ENCODE data around the gene SLC34A3. TPM values are rescaled to one million over a fixed set of nuclear protein-coding genes. Genes with fewer than 3 reads are reported as not detected.
A peak's percentile ranks its signal among the peaks of the same experiment; 100 is the strongest.
"Not testable (repeated sequence)": the region's sequence is repeated elsewhere in the genome, so short reads cannot be mapped to it uniquely, and the experiment has no call there.

The SLC34A3 gene
- total RNA-seq, 4 donors from 2014 or later = 0.33 TPM; not detected in 3

DNA sequence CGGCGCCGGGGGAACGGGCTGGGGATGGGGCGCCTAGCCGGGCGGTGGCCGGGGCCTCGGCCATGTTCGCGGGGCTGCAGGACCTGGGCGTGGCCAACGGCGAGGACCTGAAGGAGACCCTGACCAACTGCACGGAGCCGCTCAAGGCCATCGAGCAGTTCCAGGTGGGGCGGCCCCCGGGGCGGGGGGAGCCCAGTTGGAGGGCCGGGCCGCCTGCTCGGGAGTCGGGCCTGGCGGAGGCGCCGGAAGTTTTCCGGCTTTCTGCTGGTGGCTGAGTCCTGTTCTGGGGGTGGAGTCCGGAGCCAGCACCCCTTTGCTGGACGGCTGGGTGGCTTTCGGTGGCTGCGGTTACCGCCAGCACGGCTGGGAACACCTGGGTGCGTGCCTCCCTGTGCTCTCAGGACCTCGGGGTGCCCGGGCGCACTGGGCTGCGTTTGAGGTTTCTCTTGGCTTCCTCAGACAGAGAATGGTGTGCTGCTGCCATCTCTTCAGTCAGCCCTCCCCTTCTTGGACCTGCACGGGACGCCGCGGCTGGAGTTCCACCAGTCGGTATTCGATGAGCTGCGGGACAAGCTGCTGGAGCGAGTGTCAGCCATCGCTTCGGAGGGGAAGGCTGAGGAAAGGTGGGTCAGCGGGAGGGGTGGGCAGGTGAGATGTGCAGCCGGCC, 24.9 kb downstream of the SLC34A3 start:
- Histone ChIP-seq H3K9me3 (no peaks in the 10 kb centered on the region), H3K36me3 (peaks cover 0 to 8% of the 10 kb centered on the region in 2 donors), H3K4me3 (replicated peaks in 1 of 3) (peak overlapping the region; percentile 68 to 78 (median 68)), H3K27ac (no peak overlapping the region), H3K4me1 (peaks cover 16 to 22% of the 10 kb centered on the region in 2 donors), H3K27me3 (no peaks in the 10 kb centered on the region)
- intact Hi-C loops (cut with DNase I) = no loop called here
- no peak for TF ChIP-seq POLR2A (IDR thresholded peaks at IDR 0.05)
- TF ChIP-seq, protein P1, sequence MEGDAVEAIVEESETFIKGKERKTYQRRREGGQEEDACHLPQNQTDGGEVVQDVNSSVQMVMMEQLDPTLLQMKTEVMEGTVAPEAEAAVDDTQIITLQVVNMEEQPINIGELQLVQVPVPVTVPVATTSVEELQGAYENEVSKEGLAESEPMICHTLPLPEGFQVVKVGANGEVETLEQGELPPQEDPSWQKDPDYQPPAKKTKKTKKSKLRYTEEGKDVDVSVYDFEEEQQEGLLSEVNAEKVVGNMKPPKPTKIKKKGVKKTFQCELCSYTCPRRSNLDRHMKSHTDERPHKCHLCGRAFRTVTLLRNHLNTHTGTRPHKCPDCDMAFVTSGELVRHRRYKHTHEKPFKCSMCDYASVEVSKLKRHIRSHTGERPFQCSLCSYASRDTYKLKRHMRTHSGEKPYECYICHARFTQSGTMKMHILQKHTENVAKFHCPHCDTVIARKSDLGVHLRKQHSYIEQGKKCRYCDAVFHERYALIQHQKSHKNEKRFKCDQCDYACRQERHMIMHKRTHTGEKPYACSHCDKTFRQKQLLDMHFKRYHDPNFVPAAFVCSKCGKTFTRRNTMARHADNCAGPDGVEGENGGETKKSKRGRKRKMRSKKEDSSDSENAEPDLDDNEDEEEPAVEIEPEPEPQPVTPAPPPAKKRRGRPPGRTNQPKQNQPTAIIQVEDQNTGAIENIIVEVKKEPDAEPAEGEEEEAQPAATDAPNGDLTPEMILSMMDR (IDR thresholded peaks at IDR 0.05) = no peak
- DNase-seq = peak; percentile 34 to 62
- 5 to 6% methylated on average over 4 to 27 of the region's 51 CpGs for WGBS, 2 donors

DNA sequence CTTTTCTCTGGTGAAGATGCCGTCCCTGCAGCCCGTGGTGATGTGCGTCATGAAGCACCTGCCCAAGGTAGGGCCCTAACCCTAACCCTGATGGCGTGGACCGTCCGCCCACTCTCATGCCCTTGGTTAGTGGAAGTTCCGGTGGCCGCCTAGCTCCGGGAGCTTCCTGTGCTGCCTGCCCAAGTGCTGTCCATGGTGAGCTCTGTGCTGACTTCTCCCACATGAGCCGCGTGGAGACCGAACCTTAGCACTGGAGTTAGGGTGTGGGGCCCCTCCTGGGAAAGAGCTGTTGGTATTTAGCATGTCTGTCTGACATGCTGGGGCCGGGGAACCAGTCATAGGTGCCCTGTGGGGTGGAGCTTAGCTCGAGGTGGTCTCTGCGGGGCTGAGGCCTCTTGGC, 25.7 kb downstream of the SLC34A3 start:
- TF ChIP-seq POLR2A (IDR thresholded peaks at IDR 0.05) = no peak
- TF ChIP-seq, protein P1 (IDR thresholded peaks at IDR 0.05) = no peak
- Histone ChIP-seq H3K27me3 (no peaks in the 10 kb centered on the region), H3K4me3 (replicated peaks in 1 of 3) (peak overlapping the region in 1 of 3 donors; percentile 68), H3K27ac (no peak overlapping the region), H3K9me3 (no peaks in the 10 kb centered on the region), H3K4me1 (peaks cover 16 to 22% of the 10 kb centered on the region in 2 donors), H3K36me3 (peaks cover 0 to 8% of the 10 kb centered on the region in 2 donors)
- WGBS, 2 donors = 79 to 83% methylated on average over 11 to 14 of the region's 15 CpGs
- intact Hi-C loops (cut with DNase I) = no loop called here
- DNase-seq = no peak

DNA sequence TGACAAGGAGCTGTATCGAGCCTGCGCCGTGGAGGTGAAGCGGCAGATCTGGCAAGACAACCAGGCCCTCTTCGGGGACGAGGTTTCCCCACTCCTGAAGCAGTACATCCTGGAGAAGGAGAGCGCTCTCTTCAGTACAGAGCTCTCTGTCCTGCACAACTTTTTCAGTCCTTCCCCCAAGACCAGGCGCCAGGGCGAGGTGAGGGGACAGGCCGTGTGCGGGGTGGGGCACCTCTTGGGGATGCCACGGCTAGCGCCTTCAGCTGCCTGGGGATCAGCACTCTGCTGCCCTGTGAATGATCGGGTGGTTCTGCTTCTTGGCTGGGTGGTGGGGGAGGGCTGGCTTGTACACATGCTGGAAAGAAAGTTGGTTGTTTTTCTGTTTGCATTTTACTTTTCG, 26.2 kb downstream of the SLC34A3 start:
- peaks cover 16 to 22% of the 10 kb centered on the region in 2 donors for H3K4me1 ChIP-seq
- no peak for TF ChIP-seq POLR2A (IDR thresholded peaks at IDR 0.05)
- TF ChIP-seq, protein P1 (IDR thresholded peaks at IDR 0.05) = no peak
- peaks cover 0 to 8% of the 10 kb centered on the region in 2 donors for H3K36me3 ChIP-seq
- intact Hi-C loops (cut with DNase I) = no loop called here
- H3K27ac ChIP-seq = no peak overlapping the region
- no peak overlapping the region for H3K4me3 ChIP-seq (replicated peaks in 1 of 3)
- WGBS, 2 donors = 88 to 90% methylated on average over 11 of the region's 15 CpGs
- DNase-seq = no peak
- H3K27me3 ChIP-seq = no peaks in the 10 kb centered on the region
- no peaks in the 10 kb centered on the region for H3K9me3 ChIP-seq

DNA sequence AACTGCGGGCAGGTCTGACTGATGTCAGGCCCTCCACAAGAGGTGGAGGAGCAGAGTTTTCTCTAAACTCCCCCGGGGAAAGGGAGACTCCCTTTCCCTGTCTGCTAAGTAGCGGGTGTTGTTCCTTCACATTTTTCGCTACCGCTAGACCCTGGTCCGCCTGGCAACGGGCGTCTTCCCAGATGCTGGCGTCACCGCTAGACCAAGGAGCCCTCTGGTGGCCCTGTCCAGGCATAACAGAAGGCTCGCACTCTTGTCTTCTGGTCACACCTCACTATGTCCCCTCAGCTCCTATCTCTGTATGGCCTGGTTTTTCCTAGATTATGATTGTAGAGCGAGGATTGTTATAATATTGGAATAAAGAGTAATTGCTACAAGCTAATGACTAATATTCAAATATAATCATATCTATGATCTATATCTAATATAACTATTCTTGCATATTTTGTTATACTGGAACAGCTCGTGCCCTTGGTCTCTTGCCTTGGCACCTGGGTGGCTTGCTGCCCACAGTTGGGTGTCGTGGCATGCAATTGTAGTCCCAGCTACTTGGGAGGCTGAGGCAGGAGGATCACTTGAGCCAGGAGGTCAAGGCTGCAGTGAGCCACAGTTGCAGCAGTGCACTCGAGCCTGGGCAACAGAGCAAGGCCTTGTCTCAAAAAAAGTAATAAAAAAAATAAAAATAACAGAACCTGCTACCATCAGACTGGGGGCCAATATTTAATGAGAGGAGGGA, 31.6 kb downstream of the SLC34A3 start:
- DNase-seq = peak; percentile 55 to 59
- peaks cover 20 to 37% of the 10 kb centered on the region in 2 donors for H3K36me3 ChIP-seq
- TF ChIP-seq, protein P1 (IDR thresholded peaks at IDR 0.05) = peak in 5 of 6 experiments; percentile 14 to 53 (median 38)
- H3K9me3 ChIP-seq; intact Hi-C loops (cut with DNase I); H3K27me3 ChIP-seq; H3K4me1 ChIP-seq; H3K4me3 ChIP-seq (replicated peaks in 1 of 3); H3K27ac ChIP-seq: not testable (repeated sequence)
- 39 to 44% methylated on average over 15 of the region's 15 CpGs for WGBS, 2 donors

DNA sequence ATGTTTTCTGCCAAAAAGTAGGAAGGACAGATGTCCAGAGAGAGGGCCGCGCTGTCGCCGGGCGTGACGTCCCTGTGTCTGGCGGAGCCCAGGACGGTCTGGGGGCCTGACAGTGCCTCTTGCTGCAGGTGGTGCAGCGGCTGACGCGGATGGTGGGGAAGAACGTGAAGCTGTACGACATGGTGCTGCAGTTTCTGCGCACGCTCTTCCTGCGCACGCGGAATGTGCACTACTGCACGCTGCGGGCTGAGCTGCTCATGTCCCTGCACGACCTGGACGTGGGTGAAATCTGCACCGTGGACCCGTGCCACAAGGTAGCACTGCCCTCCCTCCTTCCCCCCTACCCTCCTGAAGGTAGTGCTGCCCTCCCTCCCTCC, 32.2 kb downstream of the SLC34A3 start:
- H3K27me3 ChIP-seq = no peaks in the 10 kb centered on the region
- no peak overlapping the region for H3K27ac ChIP-seq
- no peaks in the 10 kb centered on the region for H3K4me1 ChIP-seq
- TF ChIP-seq, protein P1 (IDR thresholded peaks at IDR 0.05) = no peak
- TF ChIP-seq POLR2A (IDR thresholded peaks at IDR 0.05) = no peak
- no peak for DNase-seq
- intact Hi-C loops (cut with DNase I) = no loop called here
- H3K36me3 ChIP-seq = peaks cover 20 to 37% of the 10 kb centered on the region in 2 donors
- H3K4me3 ChIP-seq (replicated peaks in 1 of 3) = no peak overlapping the region
- WGBS, 2 donors = 91 to 92% methylated on average over 24 of the region's 24 CpGs
- H3K9me3 ChIP-seq = no peaks in the 10 kb centered on the region

Measured in thyroid gland (tissue), 4 donors.